ENCODE data around the gene MAP1LC3B.
A peak's percentile ranks its signal among the peaks of the same experiment; 100 is the strongest.
"Not testable (repeated sequence)": the region's sequence is repeated elsewhere in the genome, so short reads cannot be mapped to it uniquely, and the experiment has no call there.

Gene MAP1LC3B

DNA sequence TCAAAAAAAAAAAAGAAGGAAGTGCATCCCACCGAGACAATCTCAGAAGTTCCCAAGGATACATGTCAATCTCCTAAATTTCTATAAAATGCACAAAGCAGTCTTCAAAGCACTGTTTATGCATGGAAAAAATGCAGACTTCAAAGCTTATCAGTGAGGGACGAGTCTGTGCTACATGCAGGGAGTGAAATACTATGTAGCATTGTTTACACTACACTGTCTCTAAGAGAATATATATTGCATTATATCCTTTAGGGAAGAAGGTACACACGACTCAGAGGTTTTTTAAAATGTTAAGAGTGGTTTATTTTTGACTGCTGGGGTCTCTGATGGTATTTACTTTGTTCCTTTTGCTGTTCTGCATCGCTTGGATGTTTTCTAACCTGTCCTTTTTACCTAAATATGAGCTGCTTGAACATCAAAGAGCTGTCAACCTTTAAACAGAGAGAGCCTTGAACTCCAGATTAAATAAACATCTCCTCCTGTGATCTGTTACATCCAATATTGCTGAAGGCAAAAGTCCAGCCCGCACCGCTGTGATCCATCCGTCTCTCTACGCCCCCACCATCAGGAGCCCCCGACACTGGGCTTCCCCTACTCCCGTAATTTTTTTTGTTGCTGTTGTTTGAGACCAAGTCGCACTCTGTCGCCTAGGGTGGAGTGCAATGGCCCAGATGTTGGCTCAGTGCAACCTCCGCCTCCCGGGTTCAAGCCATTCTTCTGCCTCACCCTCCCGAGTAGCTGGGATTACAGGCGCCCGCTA, 9.9 kb upstream of the MAP1LC3B start:
- TF ChIP-seq, protein P1, sequence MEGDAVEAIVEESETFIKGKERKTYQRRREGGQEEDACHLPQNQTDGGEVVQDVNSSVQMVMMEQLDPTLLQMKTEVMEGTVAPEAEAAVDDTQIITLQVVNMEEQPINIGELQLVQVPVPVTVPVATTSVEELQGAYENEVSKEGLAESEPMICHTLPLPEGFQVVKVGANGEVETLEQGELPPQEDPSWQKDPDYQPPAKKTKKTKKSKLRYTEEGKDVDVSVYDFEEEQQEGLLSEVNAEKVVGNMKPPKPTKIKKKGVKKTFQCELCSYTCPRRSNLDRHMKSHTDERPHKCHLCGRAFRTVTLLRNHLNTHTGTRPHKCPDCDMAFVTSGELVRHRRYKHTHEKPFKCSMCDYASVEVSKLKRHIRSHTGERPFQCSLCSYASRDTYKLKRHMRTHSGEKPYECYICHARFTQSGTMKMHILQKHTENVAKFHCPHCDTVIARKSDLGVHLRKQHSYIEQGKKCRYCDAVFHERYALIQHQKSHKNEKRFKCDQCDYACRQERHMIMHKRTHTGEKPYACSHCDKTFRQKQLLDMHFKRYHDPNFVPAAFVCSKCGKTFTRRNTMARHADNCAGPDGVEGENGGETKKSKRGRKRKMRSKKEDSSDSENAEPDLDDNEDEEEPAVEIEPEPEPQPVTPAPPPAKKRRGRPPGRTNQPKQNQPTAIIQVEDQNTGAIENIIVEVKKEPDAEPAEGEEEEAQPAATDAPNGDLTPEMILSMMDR (conservative IDR thresholded peaks at IDR 0.05; ENCODE audit: low read depth, low read length) = no peak
- no peak for DNase-seq (ENCODE audit: low read depth)
- peak overlapping the region; percentile 59 for H3K4me3 ChIP-seq (ENCODE audit: low read length)

DNA sequence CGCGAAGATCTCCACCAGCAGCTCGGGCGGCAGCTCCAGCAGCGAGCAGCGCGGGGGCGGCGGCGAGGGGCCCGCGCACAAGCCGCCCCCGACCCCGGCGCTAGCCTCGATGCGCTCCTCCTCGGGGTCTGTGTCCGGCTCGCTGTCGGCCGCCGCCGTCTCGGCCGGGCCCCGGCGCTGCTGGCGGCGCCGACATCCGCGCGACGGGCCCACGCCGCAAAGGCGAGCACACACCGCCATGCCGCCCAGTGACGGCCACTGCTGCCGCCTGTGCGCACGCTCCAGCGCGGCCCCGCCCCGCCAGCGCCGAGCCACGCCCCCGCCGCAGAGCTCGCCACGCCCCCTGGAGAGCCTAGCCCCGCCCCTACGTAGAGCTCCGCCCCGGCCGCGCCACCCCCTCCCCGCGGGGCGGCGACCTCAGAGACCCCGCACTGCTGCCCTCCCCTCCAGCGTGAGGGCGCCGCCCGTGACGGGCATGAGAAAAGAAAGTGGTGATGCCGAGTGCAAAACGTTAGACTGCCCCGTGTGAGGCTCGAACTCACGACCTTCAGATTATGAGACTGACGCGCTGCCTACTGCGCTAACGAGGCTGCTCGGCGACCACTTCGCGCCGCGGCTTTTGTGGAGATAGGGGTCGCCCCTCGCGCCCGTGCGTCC, 8.5 kb upstream of the MAP1LC3B start, which contains the start of gene FBXO31:
Gene FBXO31 (minus strand): TSS at position 272 of the 657 bp plus-strand sequence. CDS start 32 bp downstream, at position 240.
- TF ChIP-seq, protein P1 (conservative IDR thresholded peaks at IDR 0.05; ENCODE audit: low read depth, low read length) = no peak
- peak; percentile 62 for DNase-seq (ENCODE audit: low read depth)
- peak within 1 kb of the TSS; percentile 76 for H3K4me3 ChIP-seq (ENCODE audit: low read length)

DNA sequence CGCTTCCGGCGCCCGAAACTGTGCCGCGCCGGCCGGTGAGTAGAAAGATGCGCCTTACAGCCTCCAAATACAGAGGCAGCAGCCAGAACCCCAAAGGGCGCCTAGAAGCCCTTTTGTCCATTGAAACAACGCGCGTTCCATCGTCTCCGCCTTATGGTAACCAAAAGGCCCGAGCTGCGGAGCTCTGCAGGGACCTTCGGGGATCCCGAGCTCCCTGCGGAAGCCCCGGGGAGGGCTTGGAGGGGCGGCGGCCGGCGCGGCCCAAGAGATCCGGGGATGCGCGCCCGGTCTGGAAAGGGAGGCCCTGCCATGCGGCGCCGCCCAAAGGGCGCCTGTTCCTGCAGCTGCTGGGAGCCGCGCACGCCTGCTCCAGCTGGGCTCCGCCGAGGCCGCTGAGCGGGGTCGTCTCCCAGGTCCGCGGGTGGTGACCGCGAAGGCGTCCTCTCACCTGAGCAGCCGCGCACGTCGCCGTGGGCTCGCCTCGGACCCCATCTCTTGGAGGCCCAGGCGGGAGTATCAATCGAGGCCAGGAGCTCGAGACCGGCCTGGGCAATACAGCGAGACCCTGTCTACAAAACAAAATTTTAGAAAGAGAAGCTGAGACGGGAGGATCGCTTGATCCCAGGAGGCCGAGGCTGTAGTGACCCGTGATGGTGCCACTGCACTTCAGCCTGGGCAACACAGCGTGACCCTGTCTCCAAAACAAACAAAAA, 7.8 kb upstream of the MAP1LC3B start:
- peak overlapping the region; percentile 76 for H3K4me3 ChIP-seq (ENCODE audit: low read length)
- DNase-seq (ENCODE audit: low read depth) = no peak
- TF ChIP-seq, protein P1 (conservative IDR thresholded peaks at IDR 0.05; ENCODE audit: low read depth, low read length) = no peak

DNA sequence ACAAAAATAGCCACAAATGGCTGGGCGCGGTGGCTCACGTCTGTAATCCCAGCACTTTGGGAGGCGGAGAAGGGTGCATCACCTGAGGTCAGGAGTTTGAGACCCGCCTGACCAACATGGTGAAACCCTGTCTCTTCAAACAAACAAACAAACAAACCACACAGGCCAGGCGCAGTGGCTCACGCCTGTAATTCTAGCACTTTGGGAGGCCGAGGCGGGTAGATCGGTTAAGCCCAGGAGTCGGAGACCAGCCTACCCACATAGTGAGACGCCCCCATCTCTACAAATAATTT, 7.3 kb upstream of the MAP1LC3B start:
- H3K4me3 ChIP-seq (ENCODE audit: low read length) = peak overlapping the region; percentile 76
- not testable (repeated sequence) for DNase-seq (ENCODE audit: low read depth)

DNA sequence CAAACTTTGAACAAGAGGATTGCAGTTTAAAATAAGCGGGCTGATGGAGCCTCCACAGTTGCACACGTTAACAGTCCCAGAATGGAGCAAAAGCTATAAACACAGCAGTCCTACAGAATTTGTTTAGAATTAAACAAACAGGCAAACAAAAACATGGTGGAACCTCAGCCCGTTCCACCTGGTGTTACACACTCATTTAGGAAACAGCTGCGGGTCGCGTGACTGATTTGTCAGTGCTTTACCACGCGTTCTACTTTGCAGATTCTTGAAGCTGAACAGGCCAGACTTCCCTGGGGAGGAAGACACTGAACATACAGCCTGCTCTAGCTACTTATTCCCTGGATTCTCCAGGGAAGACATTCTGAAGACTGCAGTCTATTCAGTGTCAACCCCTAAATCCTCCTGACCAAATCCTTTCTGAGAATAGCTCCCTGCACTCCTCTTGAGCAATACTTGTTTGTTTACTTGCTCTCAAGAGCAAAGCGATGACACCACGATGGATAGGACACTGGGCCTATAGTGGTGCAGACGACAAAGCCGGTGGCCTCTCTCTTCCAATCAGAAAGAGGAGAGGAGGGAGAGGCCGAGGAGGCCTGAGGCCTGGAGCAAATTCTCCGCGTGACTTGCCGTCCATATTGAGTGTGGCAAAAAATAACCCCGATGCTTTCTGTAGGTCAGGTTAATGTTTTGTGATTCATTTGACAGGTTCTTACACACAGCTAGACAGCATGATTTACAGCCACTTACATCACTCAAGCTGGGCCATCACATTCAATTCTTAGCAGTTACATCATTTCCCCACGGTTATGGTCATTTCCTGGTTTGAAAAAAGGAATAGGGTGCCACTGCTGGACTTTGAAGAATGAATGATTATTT, 4.0 kb upstream of the MAP1LC3B start:
- H3K4me3 ChIP-seq (ENCODE audit: low read length) = peak overlapping the region; percentile 11
- DNase-seq (ENCODE audit: low read depth) = peak; percentile 99
- TF ChIP-seq, protein P1 (conservative IDR thresholded peaks at IDR 0.05; ENCODE audit: low read depth, low read length) = no peak

DNA sequence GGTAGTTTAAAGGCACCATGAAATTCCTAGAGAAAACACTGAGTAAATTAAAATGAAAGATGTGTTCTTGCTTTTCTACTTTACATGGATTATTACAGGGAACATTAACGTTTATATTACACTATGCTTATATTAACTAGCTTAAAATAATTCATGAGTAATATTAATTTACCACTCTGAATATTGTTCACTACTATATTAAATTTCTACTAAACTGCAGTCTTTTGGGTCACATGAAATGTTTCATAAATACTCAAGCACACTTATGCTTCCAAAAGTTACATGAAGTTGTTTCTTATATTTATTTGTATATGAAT, 3.4 kb upstream of the MAP1LC3B start:
- TF ChIP-seq, protein P1 (conservative IDR thresholded peaks at IDR 0.05; ENCODE audit: low read depth, low read length) = no peak
- no peak overlapping the region for H3K4me3 ChIP-seq (ENCODE audit: low read length)
- DNase-seq (ENCODE audit: low read depth) = no peak

DNA sequence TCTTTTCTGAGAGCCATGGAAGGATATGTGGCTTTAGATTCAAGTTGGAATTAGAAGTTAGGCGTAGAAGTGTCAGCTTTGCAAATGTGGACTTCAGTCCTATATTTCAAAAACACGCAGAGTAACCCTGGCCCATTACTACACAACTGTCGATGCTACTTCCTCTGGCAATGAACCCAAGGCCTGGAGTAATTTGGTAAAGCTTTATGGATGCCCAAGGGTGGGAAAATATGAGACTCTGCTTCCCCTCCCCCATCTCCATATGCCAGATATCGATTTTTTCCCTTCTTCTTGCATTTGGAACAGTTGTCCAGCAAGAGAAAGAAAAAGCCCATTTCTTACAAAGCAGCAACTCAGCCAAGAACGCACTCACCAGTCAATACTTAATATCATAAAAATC, 2.9 kb upstream of the MAP1LC3B start:
- no peak overlapping the region for H3K4me3 ChIP-seq (ENCODE audit: low read length)
- no peak for DNase-seq (ENCODE audit: low read depth)
- TF ChIP-seq, protein P1 (conservative IDR thresholded peaks at IDR 0.05; ENCODE audit: low read depth, low read length) = no peak

DNA sequence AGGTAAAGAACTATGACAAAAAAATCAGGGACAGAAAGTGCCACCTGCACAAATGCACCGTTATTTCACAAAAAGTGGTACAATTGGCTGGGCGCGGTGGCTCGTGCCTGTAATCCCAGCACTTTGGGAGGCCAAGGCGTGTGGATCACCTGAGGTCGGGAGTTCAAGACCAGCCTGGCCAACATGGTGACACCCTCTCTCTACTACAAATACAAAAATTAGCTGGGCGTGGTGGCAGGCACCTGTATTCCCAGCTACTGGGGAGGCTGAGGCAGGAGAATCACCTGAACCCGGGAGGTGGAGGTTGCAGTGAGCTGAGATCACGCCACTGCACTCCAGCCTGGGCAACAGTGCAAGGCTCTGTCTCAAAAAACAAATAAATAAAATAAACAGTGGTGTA, 2.2 kb upstream of the MAP1LC3B start:
- H3K4me3 ChIP-seq (ENCODE audit: low read length); DNase-seq (ENCODE audit: low read depth): not testable (repeated sequence)
